ENCODE measurements around the gene ASIC4.

- TF ChIP-seq POLR2A (IDR thresholded peaks at IDR 0.05) (no peak), EP300 (IDR thresholded peaks at IDR 0.05; ENCODE audit: low read depth) (no peak), POLR2AphosphoS5 (IDR thresholded peaks at IDR 0.05) (no peak)
- TF ChIP-seq, protein P1, sequence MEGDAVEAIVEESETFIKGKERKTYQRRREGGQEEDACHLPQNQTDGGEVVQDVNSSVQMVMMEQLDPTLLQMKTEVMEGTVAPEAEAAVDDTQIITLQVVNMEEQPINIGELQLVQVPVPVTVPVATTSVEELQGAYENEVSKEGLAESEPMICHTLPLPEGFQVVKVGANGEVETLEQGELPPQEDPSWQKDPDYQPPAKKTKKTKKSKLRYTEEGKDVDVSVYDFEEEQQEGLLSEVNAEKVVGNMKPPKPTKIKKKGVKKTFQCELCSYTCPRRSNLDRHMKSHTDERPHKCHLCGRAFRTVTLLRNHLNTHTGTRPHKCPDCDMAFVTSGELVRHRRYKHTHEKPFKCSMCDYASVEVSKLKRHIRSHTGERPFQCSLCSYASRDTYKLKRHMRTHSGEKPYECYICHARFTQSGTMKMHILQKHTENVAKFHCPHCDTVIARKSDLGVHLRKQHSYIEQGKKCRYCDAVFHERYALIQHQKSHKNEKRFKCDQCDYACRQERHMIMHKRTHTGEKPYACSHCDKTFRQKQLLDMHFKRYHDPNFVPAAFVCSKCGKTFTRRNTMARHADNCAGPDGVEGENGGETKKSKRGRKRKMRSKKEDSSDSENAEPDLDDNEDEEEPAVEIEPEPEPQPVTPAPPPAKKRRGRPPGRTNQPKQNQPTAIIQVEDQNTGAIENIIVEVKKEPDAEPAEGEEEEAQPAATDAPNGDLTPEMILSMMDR (IDR thresholded peaks at IDR 0.05), result no peak
These were observed 35.3 kb downstream of the ASIC4 start for GRCh38 chr2:219549619-219550018.

Data from transverse colon (tissue), 4 donors.